Colon (tissue), 2 donors: ENCODE measurements around the gene SIGLEC8.
"Not testable (repeated sequence)": the region's sequence is repeated elsewhere in the genome, so short reads cannot be mapped to it uniquely, and the experiment has no call there.

ENCODE experiments used
- FAIRE-seq: peaks from 2 replicates; lab custom pipeline; 2012; peaks lifted over from hg19 to GRCh38; lab: Jason Lieb, UNC
- donor health status: control.
- donor health status: control.

SIGLEC8 gene

GRCh38 chr19:51458051-51458645 lies at the start of gene SIGLEC8:
Gene SIGLEC8, minus strand, starts transcription at chr19:51458454. Its CDS starts 67 bp downstream, at chr19:51458387.
- no peak for FAIRE-seq

GRCh38 chr19:51507640-51508058 lies 49.4 kb upstream of the SIGLEC8 start:
- FAIRE-seq: no peak

GRCh38 chr19:51507192-51507591 lies 48.9 kb upstream of the SIGLEC8 start:
- no peak for FAIRE-seq

- no peak for FAIRE-seq
These were observed 47.6 kb upstream of the SIGLEC8 start for GRCh38 chr19:51505904-51506303.

- no peak for FAIRE-seq
These were observed 45.6 kb upstream of the SIGLEC8 start for GRCh38 chr19:51503896-51504295.

GRCh38 chr19:51503286-51503817 lies 45.1 kb upstream of the SIGLEC8 start:
- FAIRE-seq: no peak

GRCh38 chr19:51501594-51502263 lies 43.5 kb upstream of the SIGLEC8 start, which contains the start of gene SIGLEC12:
Gene SIGLEC12, minus strand, starts transcription at chr19:51501800. Its CDS starts 67 bp downstream, at chr19:51501733.
- FAIRE-seq: no peak

- not testable (repeated sequence) for FAIRE-seq
These were observed 42.7 kb upstream of the SIGLEC8 start for GRCh38 chr19:51500931-51501330.

- no peak for FAIRE-seq
These were observed 39.4 kb upstream of the SIGLEC8 start for GRCh38 chr19:51497666-51498065.

- no peak for FAIRE-seq
These were observed 35.5 kb upstream of the SIGLEC8 start for GRCh38 chr19:51493776-51494175.

GRCh38 chr19:51491586-51491985 lies 33.3 kb upstream of the SIGLEC8 start:
- FAIRE-seq: no peak

- FAIRE-seq: no peak
These were observed 32.4 kb upstream of the SIGLEC8 start for GRCh38 chr19:51490676-51491075.

GRCh38 chr19:51489113-51489512 lies 30.9 kb upstream of the SIGLEC8 start:
- FAIRE-seq: no peak

GRCh38 chr19:51488491-51488890 lies 30.2 kb upstream of the SIGLEC8 start:
- FAIRE-seq: no peak

- FAIRE-seq: no peak
These were observed 27.9 kb upstream of the SIGLEC8 start for GRCh38 chr19:51485960-51486660.

- no peak for FAIRE-seq
These were observed 22.3 kb upstream of the SIGLEC8 start for GRCh38 chr19:51480590-51480989.

GRCh38 chr19:51479531-51480331 lies 21.5 kb upstream of the SIGLEC8 start:
- FAIRE-seq: no peak

GRCh38 chr19:51478381-51479234 lies 20.4 kb upstream of the SIGLEC8 start, which contains the start of gene CEACAM18:
Gene CEACAM18, plus strand, starts transcription at chr19:51478539.
- no peak for FAIRE-seq

- FAIRE-seq: no peak
These were observed 19.1 kb upstream of the SIGLEC8 start for GRCh38 chr19:51477344-51477743.

GRCh38 chr19:51476164-51476563 lies 17.9 kb upstream of the SIGLEC8 start:
- no peak for FAIRE-seq
